ENCODE data around the gene PISD. TPM values are rescaled to one million over a fixed set of nuclear protein-coding genes. Genes with fewer than 3 reads are reported as not detected.

PISD gene
- total RNA-seq, 2 experiments from 2014 or later: 33.9 to 35.9 TPM

GRCh38 chr22:31629741-31630184, 32.3 kb downstream of the PISD start:
- no peaks in the 10 kb centered on the region for H3K9me3 Mint-ChIP-seq
- intact Hi-C loops (cut with micrococcal nuclease): loop anchor here (5.0 to 10.0 kb wide), 2 partner anchors 75 to 282 kb away; partner anchors contain the start of gene PATZ1
- H3K36me3 Mint-ChIP-seq (ENCODE audit: low read depth): peaks cover 10% of the 10 kb centered on the region
- no peak for DNase-seq
- peak overlapping the region; percentile 83 for H3K4me3 Mint-ChIP-seq
- ChIA-PET CTCF (interaction anchor here (1.1 to 2.2 kb wide), 3 partner anchors 13 to 178 kb away, joined by 3 to 12 read pairs (median 8); no protein-coding TSS in a partner anchor), POLR2A (interaction anchor here (0.7 to 3.3 kb wide), 15 partner anchors 9 to 290 kb away, joined by 3 to 16 read pairs (median 5); no protein-coding TSS in a partner anchor)
- H3K27me3 Mint-ChIP-seq: no peaks in the 10 kb centered on the region
- H3K4me1 Mint-ChIP-seq (ENCODE audit: low read depth): peaks cover 44% of the 10 kb centered on the region
- ATAC-seq: no peak
- TF ChIP-seq CTCF (IDR thresholded peaks at IDR 0.05): no peak
- peak overlapping the region; percentile 70 for H3K27ac Mint-ChIP-seq

- no peak for ATAC-seq
- H3K4me1 Mint-ChIP-seq (ENCODE audit: low read depth): peaks cover 46% of the 10 kb centered on the region
Observed at GRCh38 chr22:31628969-31629708, 32.9 kb downstream of the PISD start.

GRCh38 chr22:31628362-31628761, 33.7 kb downstream of the PISD start:
- H3K27ac Mint-ChIP-seq: peak overlapping the region; percentile 70
- no peak for TF ChIP-seq CTCF (IDR thresholded peaks at IDR 0.05)
- DNase-seq: no peak
- intact Hi-C loops (cut with micrococcal nuclease): no loop called here
- peak overlapping the region; percentile 83 for H3K4me3 Mint-ChIP-seq
- H3K36me3 Mint-ChIP-seq (ENCODE audit: low read depth): peaks cover 10% of the 10 kb centered on the region
- peaks cover 41% of the 10 kb centered on the region for H3K4me1 Mint-ChIP-seq (ENCODE audit: low read depth)
- no peaks in the 10 kb centered on the region for H3K9me3 Mint-ChIP-seq
- no peaks in the 10 kb centered on the region for H3K27me3 Mint-ChIP-seq
- CTCF ChIA-PET: no interaction called here
- POLR2A ChIA-PET: interaction anchor here (2.5 to 3.3 kb wide), 2 partner anchors 8 to 11 kb away, joined by 13 to 16 read pairs; no protein-coding TSS in a partner anchor
- no peak for ATAC-seq

More at GRCh38 chr22:31628969-31629708, 32.9 kb downstream of the PISD start:
- H3K27me3 Mint-ChIP-seq: no peaks in the 10 kb centered on the region
- CTCF ChIA-PET: interaction anchor here (1.1 to 2.2 kb wide), 2 partner anchors 13 to 178 kb away, joined by 3 to 12 read pairs; no protein-coding TSS in a partner anchor
- H3K4me3 Mint-ChIP-seq: peak overlapping the region; percentile 83
- intact Hi-C loops (cut with micrococcal nuclease): no loop called here
- peak overlapping the region; percentile 70 for H3K27ac Mint-ChIP-seq
- TF ChIP-seq CTCF (IDR thresholded peaks at IDR 0.05): no peak
- H3K36me3 Mint-ChIP-seq (ENCODE audit: low read depth): peaks cover 10% of the 10 kb centered on the region
- H3K9me3 Mint-ChIP-seq: no peaks in the 10 kb centered on the region
- DNase-seq: no peak
- POLR2A ChIA-PET: interaction anchor here (1.1 to 3.3 kb wide), 4 partner anchors 9 to 140 kb away, joined by 3 to 16 read pairs (median 6); no protein-coding TSS in a partner anchor

- Mint-ChIP-seq H3K36me3 (ENCODE audit: low read depth) (peaks cover 10% of the 10 kb centered on the region), H3K27me3 (no peaks in the 10 kb centered on the region), H3K27ac (peak overlapping the region; percentile 77), H3K4me3 (no peak overlapping the region), H3K4me1 (ENCODE audit: low read depth) (peaks cover 41% of the 10 kb centered on the region), H3K9me3 (no peaks in the 10 kb centered on the region)
- intact Hi-C loops (cut with micrococcal nuclease): no loop called here
- DNase-seq (no peak), ATAC-seq (no peak)
- ChIA-PET POLR2A (interaction anchor here (0.5 to 2.5 kb wide), 6 partner anchors 10 to 151 kb away, joined by 3 to 13 read pairs (median 3); no protein-coding TSS in a partner anchor), CTCF (no interaction called here)
- TF ChIP-seq CTCF (IDR thresholded peaks at IDR 0.05): no peak
Observed at GRCh38 chr22:31627223-31627731, 34.7 kb downstream of the PISD start.
